GM15510 (cell line): ENCODE data around the gene STKLD1.
A peak's percentile ranks its signal among the peaks of the same experiment; 100 is the strongest.

Source experiments
- POLR2A ChIP-seq: IDR thresholded peaks from 3 replicates; pipeline ENCODE4 v1.6.1; 2011; ENCODE audit warnings: borderline replicate concordance; ENCODE audit not compliant: insufficient read length; ENCODE audit errors: extremely low read depth

The STKLD1 gene

DNA sequence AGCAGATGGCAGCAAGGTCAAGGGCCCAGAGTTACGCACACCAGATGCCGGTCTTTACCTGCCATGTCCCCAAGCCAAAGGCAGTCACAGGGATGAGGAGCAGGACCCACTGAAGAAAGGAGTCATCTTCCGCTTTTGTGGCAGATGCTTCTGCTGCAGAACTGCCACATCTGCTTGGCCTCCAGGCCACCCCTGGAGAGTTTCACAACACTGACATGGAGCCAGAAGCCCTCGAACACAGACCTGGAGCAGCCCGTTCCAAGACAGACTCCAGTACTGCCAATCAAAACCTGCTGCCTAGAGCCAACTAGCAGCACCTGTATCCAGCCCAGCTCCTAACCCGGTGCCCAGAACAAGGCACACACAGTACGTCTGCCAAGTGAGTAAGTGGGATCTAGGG, 21.4 kb upstream of the STKLD1 start:
- TF ChIP-seq POLR2A = no peak

DNA sequence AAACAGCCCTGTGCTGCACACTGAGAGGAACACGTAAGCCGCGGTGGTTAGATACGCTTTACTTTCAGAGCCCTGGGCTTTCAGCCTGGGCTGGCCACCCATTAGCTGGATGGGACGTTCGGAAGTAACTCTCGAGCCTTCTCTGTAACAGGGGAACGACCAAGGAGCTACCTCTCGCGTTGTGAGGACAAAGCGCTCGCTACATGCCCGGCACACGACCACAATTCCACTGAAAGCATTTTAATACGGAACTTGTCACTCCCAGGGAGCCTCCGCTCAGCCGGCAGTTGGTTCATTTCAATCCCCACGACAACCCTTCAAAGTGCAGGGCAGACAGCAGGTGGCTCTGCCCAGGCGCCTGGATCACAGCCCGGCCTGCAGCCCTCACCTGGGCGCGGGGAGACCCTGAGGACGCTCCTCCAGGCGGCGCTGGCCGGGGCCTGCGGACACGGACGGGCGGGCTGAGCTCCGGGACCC, 20.2 kb upstream of the STKLD1 start:
- TF ChIP-seq POLR2A = no peak

- TF ChIP-seq POLR2A = peak; percentile 88
These were observed 19.6 kb upstream of the STKLD1 start, which contains the start of the genes SURF1 and SURF2 for GRCh38 chr9:133356391-133357091. SURF1 (minus strand) TSS chr9:133356487; CDS start chr9:133356453, 34 bp downstream. SURF2 (plus strand) TSS chr9:133356550; CDS start chr9:133356593, 43 bp downstream.

- no peak for TF ChIP-seq POLR2A
These were observed 18.5 kb upstream of the STKLD1 start for GRCh38 chr9:133357656-133358055.

DNA sequence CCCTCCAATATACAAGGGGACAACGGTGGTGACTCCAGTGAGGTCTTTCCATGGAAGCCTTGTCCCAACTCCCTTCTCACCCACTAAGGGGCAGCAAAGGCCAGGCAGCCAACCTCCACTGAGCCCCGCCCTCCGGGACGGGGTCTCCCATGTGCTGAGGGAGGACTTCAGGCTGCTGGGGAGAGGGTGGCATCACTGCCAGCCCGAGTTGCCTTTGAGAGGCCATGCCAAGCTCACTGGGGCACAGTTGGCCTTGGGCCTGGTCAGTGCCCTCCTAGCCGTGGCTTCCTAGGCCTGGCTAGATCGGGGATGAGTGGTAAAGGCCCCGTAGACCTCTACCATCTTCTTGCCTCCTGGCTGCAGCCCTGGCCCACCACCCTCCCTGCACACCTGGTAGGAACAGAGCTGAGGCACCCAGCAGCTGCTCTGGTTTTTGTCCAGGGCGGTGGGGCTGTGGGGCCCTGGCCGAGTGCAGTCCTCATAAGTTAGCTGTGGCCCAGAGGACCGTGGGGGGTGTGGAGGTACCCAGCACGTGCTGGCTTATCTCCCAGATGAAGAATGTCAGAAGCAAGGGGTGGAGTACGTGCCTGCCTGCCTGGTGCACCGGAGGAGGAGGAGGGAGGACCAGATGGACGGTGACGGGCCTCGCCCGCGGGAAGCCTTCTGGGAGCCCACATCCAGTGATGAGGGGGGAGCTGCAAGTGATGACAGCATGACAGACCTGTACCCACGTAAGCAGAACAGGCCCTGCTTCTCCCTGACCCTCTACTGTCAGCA, 16.6 kb upstream of the STKLD1 start:
- TF ChIP-seq POLR2A = no peak

DNA sequence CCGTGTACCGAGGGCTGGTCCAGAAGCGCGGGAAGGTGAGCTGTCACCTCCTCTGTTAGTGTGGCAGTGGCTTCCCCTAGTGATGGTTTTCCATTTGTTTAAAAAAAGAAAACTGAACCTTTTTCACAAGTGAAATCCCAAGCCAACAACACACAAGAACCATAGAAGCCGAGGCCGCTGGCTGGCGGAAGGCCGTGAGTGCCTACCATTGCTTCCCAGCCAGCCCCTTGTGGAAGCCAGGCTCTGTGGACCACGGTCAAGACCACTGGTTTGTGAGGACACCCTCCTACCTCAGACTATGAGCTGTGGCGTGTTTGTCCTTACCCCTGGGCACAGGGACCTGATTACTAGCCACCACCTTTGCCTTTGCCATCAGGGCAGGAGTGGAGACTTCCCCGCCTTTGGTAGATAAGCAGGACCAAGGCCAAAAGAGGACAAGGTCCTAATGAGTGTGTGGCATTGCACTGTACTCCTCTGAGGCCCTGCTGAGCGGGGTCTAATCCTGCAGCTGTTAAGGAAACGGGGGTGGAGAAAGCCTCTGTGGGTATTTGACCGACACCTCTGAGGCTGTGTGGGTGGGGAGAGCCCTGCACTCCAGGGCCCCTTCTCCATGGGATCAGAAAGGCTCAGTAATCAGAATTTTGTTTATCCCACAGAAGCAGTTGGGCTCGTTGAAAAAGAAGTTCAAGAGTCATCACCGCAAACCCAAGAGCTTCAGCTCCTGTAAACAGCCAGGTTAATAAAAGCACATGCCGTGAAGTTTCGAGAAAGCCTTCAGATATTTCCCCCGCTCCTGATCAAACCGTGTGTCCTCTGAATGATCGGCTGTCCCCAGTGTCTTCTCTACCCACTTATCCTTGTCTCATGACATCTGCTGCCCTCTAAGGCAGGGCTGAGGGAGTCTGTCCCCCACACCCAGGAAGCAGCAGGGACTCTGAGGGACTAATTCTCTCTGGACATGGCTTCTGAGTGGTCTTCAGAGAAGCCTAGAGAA, 15.5 kb upstream of the STKLD1 start:
- no peak for TF ChIP-seq POLR2A

DNA sequence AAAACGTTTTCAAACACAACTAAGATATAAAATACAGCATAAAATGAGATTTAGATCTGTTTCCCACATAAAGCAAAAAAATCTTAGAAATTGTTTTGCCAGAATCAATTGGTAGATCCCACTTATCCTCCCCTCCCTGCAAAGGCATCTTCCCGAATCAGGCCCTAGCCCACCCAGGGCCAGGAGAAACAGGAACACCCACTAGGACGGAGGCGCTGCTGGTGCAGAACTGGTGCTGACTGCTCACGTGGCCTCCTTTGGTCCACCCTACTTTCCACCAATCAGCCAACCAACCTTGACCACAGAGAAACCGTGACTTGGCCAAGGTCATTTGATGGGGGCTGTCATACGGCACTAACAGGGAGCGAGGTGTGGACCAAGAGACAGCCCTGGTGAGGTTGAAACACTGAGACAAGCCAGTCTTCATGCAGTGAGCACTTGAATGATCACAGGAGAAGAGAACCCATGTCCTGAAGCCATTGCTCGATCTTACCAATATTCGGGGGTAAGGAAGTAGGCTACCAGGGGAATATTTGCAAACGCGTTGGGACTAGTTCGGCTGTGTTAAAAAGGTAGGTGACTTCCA, 14.6 kb upstream of the STKLD1 start:
- no peak for TF ChIP-seq POLR2A

DNA sequence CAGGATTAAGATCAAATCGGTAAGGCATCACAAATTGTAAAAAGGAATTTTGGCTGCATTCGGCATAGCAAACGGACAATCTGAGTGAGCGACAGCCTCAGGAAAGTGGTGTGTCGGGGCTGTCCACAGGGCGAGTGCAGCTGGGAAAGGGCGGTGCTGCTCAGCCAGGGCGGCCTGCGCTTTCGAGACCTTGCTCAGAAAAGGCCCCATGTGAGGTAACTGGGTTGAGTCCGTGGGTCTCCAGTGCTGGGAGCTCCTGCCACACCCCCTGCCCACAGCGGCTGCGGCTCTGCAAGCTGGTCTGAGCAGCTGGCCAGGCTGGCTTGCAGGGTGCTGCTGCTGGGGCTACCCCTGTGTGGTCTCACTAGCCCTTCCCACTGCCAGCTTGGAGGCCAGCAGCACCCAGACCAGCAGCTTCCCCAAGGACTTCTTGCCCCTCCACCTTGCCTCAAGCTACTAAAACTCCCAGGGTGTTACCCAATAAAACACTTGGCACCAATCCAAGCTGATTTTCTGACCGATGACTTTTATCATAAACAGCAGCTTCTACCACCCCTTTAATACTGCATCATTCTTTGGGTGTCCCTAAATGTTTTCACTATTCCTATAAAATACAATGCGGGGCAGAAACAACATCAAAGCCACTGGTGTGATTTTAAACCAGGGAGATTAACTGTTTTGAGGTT, 13.7 kb upstream of the STKLD1 start:
- TF ChIP-seq POLR2A = no peak

- no peak for TF ChIP-seq POLR2A
These were observed 9.7 kb upstream of the STKLD1 start for GRCh38 chr9:133366435-133366834.

GRCh38 chr9:133367221-133367620, 8.9 kb upstream of the STKLD1 start:
- TF ChIP-seq POLR2A = no peak

DNA sequence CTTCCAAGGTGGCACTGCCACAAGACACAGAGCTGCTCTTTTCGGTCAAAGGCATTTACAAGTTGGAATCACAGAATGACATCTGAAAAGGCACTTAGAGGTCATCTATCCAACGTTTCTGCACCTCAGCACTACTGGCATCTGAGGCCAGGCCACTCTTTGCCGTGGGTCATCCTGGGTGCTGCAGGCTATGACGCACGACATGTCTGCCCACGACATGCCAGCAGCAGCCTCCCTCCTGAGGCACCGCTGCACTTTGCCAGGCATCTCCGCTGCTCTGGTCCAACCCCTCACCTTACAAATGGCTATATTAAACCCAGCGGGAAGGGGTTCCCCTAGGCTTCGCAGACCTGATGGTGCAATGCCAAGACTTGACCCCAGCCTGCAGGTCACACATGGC, 8.4 kb upstream of the STKLD1 start:
- no peak for TF ChIP-seq POLR2A

DNA sequence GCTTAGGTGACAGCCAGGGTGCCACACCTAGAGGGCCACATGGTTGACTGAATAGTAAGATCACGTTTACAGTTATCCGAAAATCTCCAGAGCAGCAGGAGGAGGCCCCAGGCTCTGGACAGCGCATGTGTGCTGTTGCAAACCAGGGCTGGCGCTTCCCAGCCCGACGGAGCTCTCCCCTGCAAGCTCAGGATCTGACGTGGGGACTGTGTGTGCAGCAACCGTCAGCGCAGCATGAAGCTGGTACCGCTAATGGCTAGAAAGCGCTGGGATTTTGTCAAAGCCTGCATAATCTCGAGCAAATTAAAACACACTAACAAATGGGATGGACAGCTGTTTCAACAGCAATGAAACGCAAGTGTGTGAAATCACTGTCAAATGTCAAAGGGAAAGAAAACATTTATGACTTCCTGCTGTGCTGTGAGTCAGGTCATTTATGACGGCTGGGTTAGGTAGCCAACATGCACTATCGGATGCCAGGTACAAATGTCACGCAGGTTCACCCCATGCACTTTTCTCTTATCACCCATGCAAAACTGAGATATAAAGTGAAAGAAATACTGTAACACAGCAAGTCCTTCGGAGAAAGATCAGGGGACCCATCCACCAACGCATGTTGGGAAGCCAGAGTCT, 7.8 kb upstream of the STKLD1 start:
- no peak for TF ChIP-seq POLR2A

DNA sequence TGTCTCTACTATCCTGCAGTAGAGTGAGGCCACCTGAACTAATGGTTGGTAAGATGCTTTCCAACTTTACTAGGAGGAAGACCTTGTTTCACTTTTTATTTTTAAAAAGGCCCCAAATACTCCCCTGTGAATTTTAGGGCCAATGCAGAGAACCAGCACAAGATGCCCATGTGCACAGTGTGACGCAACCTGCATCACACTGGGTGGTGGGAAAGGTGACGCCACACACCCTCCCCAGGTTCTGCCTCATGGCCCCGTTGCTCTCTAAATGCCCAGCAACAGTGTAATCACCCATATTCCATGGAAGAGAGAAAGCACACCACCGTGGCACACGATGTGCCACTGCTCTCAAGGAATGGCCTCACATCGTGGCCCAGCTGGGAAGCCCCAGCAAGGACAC, 6.7 kb upstream of the STKLD1 start:
- TF ChIP-seq POLR2A = no peak
